Caco-2 (cell line): Measurements from ENCODE around the gene PPM1H. TPM values are rescaled to one million over a fixed set of nuclear protein-coding genes. Genes with fewer than 3 reads are reported as not detected.

Experiments
- BruUV-seq: library from RNA; stranded (reverse); fragments of 400-500 nt; replicated peaks from 2 replicates; lab custom pipeline; 2021; lab: Mats Ljungman, UMichigan
- CTCF ChIA-PET: fragments of 300-600 bp; sonication (Branson Sonifier 250); formaldehyde crosslinking; loops from one replicate; lab custom pipeline; 2022; ENCODE audit warnings: antibody characterized with exemption; lab: Charles Lee
- POLR2A ChIA-PET: fragments of 300-600 bp; sonication (Branson Sonifier 250); formaldehyde crosslinking; loops from one replicate; lab custom pipeline; 2022; ENCODE audit warnings: antibody characterized with exemption; lab: Charles Lee
- DNase-seq, 2 experiments: peaks; one replicate each; pipeline versions ENCODE4 v3.0.0 to v3.0.0-alpha.2; 2020 to 2022
- H3K27me3 ChIP-seq: replicated peaks from 2 replicates; pipeline ENCODE4 v1.6.0; 2011; ENCODE audit warnings: low read length; ENCODE audit not compliant: control insufficient read depth, insufficient read depth
- H3K36me3 ChIP-seq: 2 replicates; pipeline ENCODE4 v1.5.1; 2011; ENCODE audit warnings: low read length; ENCODE audit not compliant: control insufficient read depth, insufficient read depth
- H3K4me1 ChIP-seq: fragments of 250-450 bp; sonication (Bioruptor Pico); 2 replicates; pipeline ENCODE4 v1.5.1; 2020; ENCODE audit warnings: mild to moderate bottlenecking
- H3K4me3 ChIP-seq: 2 replicates; pipeline ENCODE4 v1.5.1; 2011; ENCODE audit warnings: low read depth, mild to moderate bottlenecking, control low read depth, low read length
- H3K9me3 ChIP-seq: fragments of 250-450 bp; sonication (Bioruptor Pico); 2 replicates; pipeline ENCODE4 v1.5.1; 2020; ENCODE audit warnings: mild to moderate bottlenecking, moderate library complexity
- H3K27ac Mint-ChIP-seq: one replicate; pipeline ENCODE4 v1.8.0; 2022; ENCODE audit warnings: mixed read lengths; ENCODE audit not compliant: unreplicated experiment
- H3K27me3 Mint-ChIP-seq: one replicate; pipeline ENCODE4 v1.8.0; 2022; ENCODE audit warnings: mixed read lengths; ENCODE audit not compliant: insufficient read depth, unreplicated experiment
- H3K36me3 Mint-ChIP-seq: one replicate; pipeline ENCODE4 v1.8.0; 2022; ENCODE audit warnings: mild to moderate bottlenecking, mixed read lengths; ENCODE audit not compliant: insufficient read depth, unreplicated experiment
- H3K4me1 Mint-ChIP-seq: one replicate; pipeline ENCODE4 v1.8.0; 2022; ENCODE audit warnings: low read depth, mixed read lengths; ENCODE audit not compliant: unreplicated experiment
- H3K4me3 Mint-ChIP-seq: one replicate; pipeline ENCODE4 v1.8.0; 2022; ENCODE audit warnings: mild to moderate bottlenecking, moderate library complexity, mixed read lengths; ENCODE audit not compliant: unreplicated experiment
- H3K9me3 Mint-ChIP-seq: one replicate; pipeline ENCODE4 v1.8.0; 2022; ENCODE audit warnings: mixed read lengths; ENCODE audit not compliant: unreplicated experiment
- CTCF ChIP-seq, 2 experiments: fragments of 200-600 bp in 1 of 2; IDR thresholded peaks; 1 replicate in 1 of 2; 2 replicates in 1 of 2; pipeline versions ENCODE4 v1.5.1 to v1.8.0; 2011 to 2022; ENCODE audit warnings: antibody characterized with exemption in 1 of 2, control low read depth in 1 of 2, inconsistent platforms in 1 of 2, low read depth in 1 of 2, low read length in 1 of 2, mild to moderate bottlenecking in 1 of 2, moderate library complexity in 1 of 2; ENCODE audit not compliant: insufficient read depth in 1 of 2, severe bottlenecking in 1 of 2, unreplicated experiment in 1 of 2
- intact Hi-C: fragments of 100-400 bp; cut with micrococcal nuclease; formaldehyde crosslinking; loops from one replicate; pipeline ENCODE4 v1.10.0; 2022; ENCODE audit not compliant: unreplicated experiment
- total RNA-seq: library from RNA; stranded (reverse); gene quantifications from 2 replicates; pipeline ENCODE4 v1.2.3, GENCODE V29; 2022

The PPM1H gene
- total RNA-seq, 1 experiment from 2014 or later = 151 TPM

GRCh38 chr12:62716866-62717525, 218.0 kb downstream of the PPM1H start:
- Mint-ChIP-seq H3K36me3 (peaks cover 94% of the 10 kb centered on the region), H3K4me1 (peaks cover 26% of the 10 kb centered on the region), H3K27me3 (no peaks in the 10 kb centered on the region), H3K4me3 (no peak overlapping the region), H3K9me3 (no peaks in the 10 kb centered on the region), H3K27ac (no peak overlapping the region)
- Histone ChIP-seq H3K36me3 (peaks cover 2% of the 10 kb centered on the region; the same call in 1 of the 2 replicates), H3K9me3 (no peaks in the 10 kb centered on the region), H3K4me3 (no peak overlapping the region), H3K27me3 (no peaks in the 10 kb centered on the region), H3K4me1 (peaks cover 21% of the 10 kb centered on the region; the same call in 1 of the 2 replicates)
- no TSS peak for BruUV-seq
- TF ChIP-seq CTCF (IDR thresholded peaks at IDR 0.05; ENCODE audit: insufficient read depth in 1 of 2, low read depth in 1 of 2, low read length in 1 of 2, severe bottlenecking in 1 of 2, unreplicated experiment in 1 of 2) = no peak
- intact Hi-C loops = no loop called here
- ChIA-PET POLR2A (no interaction called here), CTCF (no interaction called here)
- no peak for DNase-seq

- H3K36me3 ChIP-seq = peaks cover 3% of the 10 kb centered on the region; the same call in 1 of the 2 replicates
- H3K9me3 ChIP-seq = no peaks in the 10 kb centered on the region
- DNase-seq = no peak
- POLR2A ChIA-PET = no interaction called here
- CTCF ChIA-PET = no interaction called here
- no peak for TF ChIP-seq CTCF (IDR thresholded peaks at IDR 0.05; ENCODE audit: insufficient read depth in 1 of 2, low read depth in 1 of 2, low read length in 1 of 2, severe bottlenecking in 1 of 2, unreplicated experiment in 1 of 2)
- no peaks in the 10 kb centered on the region for H3K27me3 ChIP-seq
- no peak overlapping the region for H3K4me3 Mint-ChIP-seq
- peaks cover 97% of the 10 kb centered on the region for H3K36me3 Mint-ChIP-seq
- H3K27ac Mint-ChIP-seq = no peak overlapping the region
- no TSS peak for BruUV-seq
- intact Hi-C loops = no loop called here
- H3K4me1 Mint-ChIP-seq = peaks cover 20% of the 10 kb centered on the region
- H3K9me3 Mint-ChIP-seq = no peaks in the 10 kb centered on the region
- H3K27me3 Mint-ChIP-seq = no peaks in the 10 kb centered on the region
- peaks cover 20% of the 10 kb centered on the region; the same call in 1 of the 2 replicates for H3K4me1 ChIP-seq
- H3K4me3 ChIP-seq = no peak overlapping the region
These were observed 218.9 kb downstream of the PPM1H start for GRCh38 chr12:62716037-62716436.

GRCh38 chr12:62714774-62715721, 219.9 kb downstream of the PPM1H start:
- Mint-ChIP-seq H3K4me1 (peaks cover 13% of the 10 kb centered on the region), H3K4me3 (no peak overlapping the region), H3K27me3 (no peaks in the 10 kb centered on the region), H3K9me3 (no peaks in the 10 kb centered on the region), H3K36me3 (peaks cover 97% of the 10 kb centered on the region), H3K27ac (no peak overlapping the region)
- H3K36me3 ChIP-seq = peaks cover 3% of the 10 kb centered on the region; the same call in 1 of the 2 replicates
- BruUV-seq = no TSS peak
- H3K9me3 ChIP-seq = no peaks in the 10 kb centered on the region
- no peak overlapping the region for H3K4me3 ChIP-seq
- no peaks in the 10 kb centered on the region for H3K27me3 ChIP-seq
- POLR2A ChIA-PET = no interaction called here
- CTCF ChIA-PET = no interaction called here
- peaks cover 12% of the 10 kb centered on the region; the same call in 1 of the 2 replicates for H3K4me1 ChIP-seq
- no peak for DNase-seq
- intact Hi-C loops = no loop called here
- TF ChIP-seq CTCF (IDR thresholded peaks at IDR 0.05; ENCODE audit: insufficient read depth in 1 of 2, low read depth in 1 of 2, low read length in 1 of 2, severe bottlenecking in 1 of 2, unreplicated experiment in 1 of 2) = no peak
